Large intestine (tissue), 3 donors: ENCODE data around the gene ZIM2. TPM values are rescaled to one million over a fixed set of nuclear protein-coding genes. Genes with fewer than 3 reads are reported as not detected.

Source experiments
- DNase-seq, 2 donors: peaks; one replicate each; pipeline versions ENCODE4 v3.0.0 to v3.0.0-alpha.2; 2013
- H3K27ac ChIP-seq: one replicate; pipeline ENCODE4 v1.5.1; 2013; ENCODE audit warnings: low read length
- H3K27me3 ChIP-seq: 2 replicates; pipeline ENCODE4 v1.6.1; 2013; ENCODE audit warnings: low read length; ENCODE audit not compliant: control insufficient read depth, insufficient read depth
- H3K36me3 ChIP-seq: 2 replicates; pipeline ENCODE4 v1.6.1; 2013; ENCODE audit warnings: low read length; ENCODE audit not compliant: control insufficient read depth, insufficient read depth
- H3K4me1 ChIP-seq: one replicate; pipeline ENCODE4 v1.6.1; 2013; ENCODE audit warnings: low read length; ENCODE audit not compliant: control insufficient read depth, insufficient read depth
- H3K4me3 ChIP-seq: one replicate; pipeline ENCODE4 v1.5.1; 2013; ENCODE audit warnings: low read length
- H3K9me3 ChIP-seq: one replicate; pipeline ENCODE4 v1.6.1; 2013; ENCODE audit warnings: mild to moderate bottlenecking, low read depth, low read length, moderate library complexity; ENCODE audit not compliant: control insufficient read depth
- WGBS: methylation state at CpG from one replicate; pipeline ENCODE4 v1.1.5; 2013; ENCODE audit warnings: low lambda C conversion rate; ENCODE audit not compliant: insufficient coverage; 5-methylcytosine and 5-hydroxymethylcytosine counted together
- polyA plus RNA-seq: library from polyadenylated mRNA; unstranded; fragments of 120-200 nt; gene quantifications from one replicate; pipeline ENCODE4 v1.2.1, GENCODE V29; 2013

Gene ZIM2
- polyA plus RNA-seq, 1 donor, result 1.3 TPM

GRCh38 chr19:56839652-56840450 lies 675 bp downstream of the ZIM2 start:
- H3K9me3 ChIP-seq, result peaks cover 26% of the 10 kb centered on the region
- H3K36me3 ChIP-seq, result no peaks in the 10 kb centered on the region
- H3K4me3 ChIP-seq, result peak overlapping the region; percentile 62
- WGBS, result no CpG with 5 or more reads among the region's 48 CpGs
- peaks cover 12% of the 10 kb centered on the region for H3K27me3 ChIP-seq
- peak in 1 of 2 donors; percentile 97 for DNase-seq
- H3K27ac ChIP-seq, result peak overlapping the region; percentile 94
- H3K4me1 ChIP-seq, result no peaks in the 10 kb centered on the region

DNA sequence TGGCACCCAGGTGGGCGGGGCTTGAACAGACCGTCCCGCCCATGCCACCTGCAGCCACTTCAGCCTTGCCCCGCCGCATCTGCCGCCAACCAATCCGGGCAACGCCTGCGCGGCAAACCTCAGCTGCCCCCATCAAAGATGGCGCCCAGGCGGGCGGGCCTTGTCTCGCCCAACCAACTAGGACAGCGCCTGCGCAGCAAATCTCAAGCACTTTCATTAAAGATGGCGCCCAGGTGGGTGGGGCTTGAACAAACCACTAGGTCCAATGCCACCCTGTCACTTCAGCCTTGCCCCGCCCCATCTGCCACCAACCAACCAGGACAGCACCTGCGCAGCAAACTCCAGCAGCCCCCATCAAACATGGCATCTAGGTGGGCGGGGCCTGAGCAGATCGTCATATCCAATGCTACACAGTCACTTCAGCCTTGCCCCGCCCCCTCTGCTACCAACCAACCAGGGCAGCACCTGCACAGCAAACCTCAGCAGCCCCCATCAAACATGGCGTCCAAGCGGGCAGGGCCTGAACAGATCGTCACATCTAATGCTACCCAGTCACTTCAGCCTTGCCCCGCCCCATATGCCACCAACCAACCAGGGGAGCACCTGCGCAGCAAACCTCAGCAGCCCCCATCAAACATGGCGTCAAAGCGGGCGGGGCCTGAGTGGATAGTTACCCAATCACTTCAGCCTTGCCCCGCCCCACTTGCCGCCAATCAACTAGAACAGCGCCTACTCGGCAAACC lies 1.4 kb downstream of the ZIM2 start:
- Histone ChIP-seq H3K9me3 (peaks cover 26% of the 10 kb centered on the region), H3K36me3 (no peaks in the 10 kb centered on the region), H3K27me3 (peaks cover 12% of the 10 kb centered on the region), H3K4me3 (peak overlapping the region; percentile 63), H3K27ac (peak overlapping the region; percentile 94), H3K4me1 (no peaks in the 10 kb centered on the region)
- no CpG with 5 or more reads among the region's 34 CpGs for WGBS
- peak; percentile 98 to 99 for DNase-seq

DNA sequence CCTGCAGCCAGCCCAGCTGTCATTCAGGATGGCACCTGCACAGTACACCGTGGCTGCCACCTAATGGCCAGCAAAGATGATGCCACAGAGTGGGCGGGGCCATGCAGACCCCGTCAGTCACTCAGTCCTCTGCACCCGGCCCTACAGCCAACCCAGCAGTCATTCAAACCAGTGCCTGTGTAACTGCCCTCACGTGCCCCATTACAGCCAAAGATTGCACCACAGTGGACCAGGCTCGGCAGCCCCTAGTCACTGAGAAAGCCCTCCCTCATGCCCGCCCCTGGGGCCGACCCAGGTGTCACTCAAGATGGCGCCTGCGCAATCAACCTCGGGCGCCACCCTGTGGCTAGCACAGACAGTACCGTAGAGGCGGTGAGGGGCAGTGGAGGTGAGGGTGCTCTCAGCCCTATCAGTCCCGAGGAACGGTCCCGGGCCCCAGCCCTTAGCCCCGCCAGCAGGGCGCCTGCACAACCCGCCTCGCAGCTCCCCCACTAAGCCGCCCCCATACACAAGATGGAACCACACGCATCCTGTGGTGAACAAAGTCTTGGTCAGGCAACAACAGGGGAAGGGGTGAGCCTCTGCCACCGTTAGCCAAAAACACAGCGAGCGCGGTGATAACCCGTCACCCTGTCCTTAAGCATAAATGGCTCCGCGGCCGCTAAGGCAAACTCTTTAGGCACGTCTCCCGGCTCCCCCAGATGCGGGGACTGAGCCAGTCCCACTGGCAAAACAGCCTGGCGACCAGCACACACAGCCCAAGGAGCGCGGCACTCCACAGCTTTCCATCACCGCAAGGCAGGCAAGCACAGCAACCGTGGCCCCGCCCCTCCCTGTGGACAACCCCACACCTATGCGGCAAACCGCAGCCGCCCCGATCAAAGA lies 2.3 kb downstream of the ZIM2 start:
- H3K4me1 ChIP-seq, result no peaks in the 10 kb centered on the region
- peak overlapping the region; percentile 63 for H3K4me3 ChIP-seq
- no peaks in the 10 kb centered on the region for H3K36me3 ChIP-seq
- H3K27me3 ChIP-seq, result peaks cover 12% of the 10 kb centered on the region
- no CpG with 5 or more reads among the region's 44 CpGs for WGBS
- peak overlapping the region; percentile 94 for H3K27ac ChIP-seq
- peaks cover 26% of the 10 kb centered on the region for H3K9me3 ChIP-seq
- peak; percentile 81 to 91 for DNase-seq

GRCh38 chr19:56837492-56838023 lies 3.0 kb downstream of the ZIM2 start:
- DNase-seq, result peak; percentile 70 to 91
- WGBS, result no CpG with 5 or more reads among the region's 25 CpGs
- Histone ChIP-seq H3K27ac (peak overlapping the region; percentile 94), H3K4me3 (peak overlapping the region; percentile 63), H3K9me3 (peaks cover 26% of the 10 kb centered on the region), H3K27me3 (peaks cover 10% of the 10 kb centered on the region), H3K36me3 (no peaks in the 10 kb centered on the region), H3K4me1 (no peaks in the 10 kb centered on the region)

DNA sequence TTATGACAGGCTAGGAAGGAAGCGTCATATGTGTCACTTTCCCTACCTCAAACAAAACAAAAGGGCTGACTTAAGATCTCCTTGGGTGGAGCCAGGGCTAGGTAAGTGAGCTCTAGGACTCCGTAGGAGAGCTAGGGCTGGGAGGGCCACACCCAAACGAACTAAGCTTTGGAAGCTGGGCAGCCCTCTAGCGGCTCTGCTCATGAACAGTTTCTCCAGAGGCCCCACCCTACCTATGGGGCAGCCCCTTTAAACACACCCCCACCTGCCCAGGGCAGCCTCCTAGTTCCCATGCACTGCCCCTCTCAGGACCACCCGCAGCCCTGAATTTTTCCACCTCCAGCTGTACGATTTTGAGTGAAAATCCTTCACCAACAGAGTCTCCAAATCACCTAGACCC lies 3.5 kb downstream of the ZIM2 start:
- DNase-seq, result peak; percentile 22 to 47
- WGBS, result no CpG with 5 or more reads among the region's 6 CpGs
- H3K27ac ChIP-seq, result peak overlapping the region; percentile 94

DNA sequence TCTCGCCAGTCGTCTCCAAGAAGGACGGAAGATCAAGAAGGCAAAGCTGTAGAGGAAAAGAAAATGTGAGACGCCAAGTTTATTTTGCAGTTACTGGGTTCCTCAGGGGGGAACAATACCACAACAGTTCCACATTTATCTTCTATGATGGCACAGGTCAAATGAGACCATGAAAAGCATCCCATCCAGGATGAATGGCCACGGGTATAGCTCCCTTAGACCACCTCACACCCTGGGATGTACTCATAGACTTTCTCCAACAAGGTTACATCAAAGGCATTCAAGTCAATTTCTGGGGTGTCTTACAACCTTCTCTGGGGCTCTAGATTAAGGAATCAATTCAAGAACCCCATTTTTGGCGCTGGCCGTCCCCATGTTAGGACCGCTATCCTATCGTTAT lies 4.5 kb downstream of the ZIM2 start:
- peaks cover 26% of the 10 kb centered on the region for H3K9me3 ChIP-seq
- DNase-seq, result no peak
- WGBS, result no CpG with 5 or more reads among the region's 9 CpGs
- H3K36me3 ChIP-seq, result no peaks in the 10 kb centered on the region
- no peak overlapping the region for H3K27ac ChIP-seq
- H3K4me1 ChIP-seq, result no peaks in the 10 kb centered on the region
- H3K4me3 ChIP-seq, result no peak overlapping the region
- peaks cover 5% of the 10 kb centered on the region for H3K27me3 ChIP-seq

More for the DNA sequence above, 3.5 kb downstream of the ZIM2 start:
- no peaks in the 10 kb centered on the region for H3K36me3 ChIP-seq
- H3K4me3 ChIP-seq, result peak overlapping the region; percentile 63
- peaks cover 7% of the 10 kb centered on the region for H3K27me3 ChIP-seq
- peaks cover 26% of the 10 kb centered on the region for H3K9me3 ChIP-seq
- no peaks in the 10 kb centered on the region for H3K4me1 ChIP-seq

DNA sequence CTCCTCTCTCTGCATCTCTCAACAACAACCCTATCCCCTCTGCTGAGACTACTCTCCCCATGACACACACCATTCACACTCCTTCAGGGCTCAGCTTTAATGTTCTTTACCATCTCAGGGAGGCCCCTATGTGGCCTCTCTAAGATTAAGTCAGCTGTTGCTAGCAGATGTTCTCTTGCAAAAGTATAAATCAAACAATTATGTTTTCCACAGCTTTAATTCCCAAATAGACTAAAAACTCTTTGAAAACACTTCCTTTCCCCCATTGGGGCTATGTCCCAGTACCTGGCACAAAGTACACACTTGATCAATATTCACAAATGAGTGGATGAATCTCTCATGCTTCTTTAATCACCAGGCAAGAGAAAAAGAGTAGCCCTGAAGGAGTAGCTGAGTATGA lies 5.1 kb downstream of the ZIM2 start:
- Histone ChIP-seq H3K9me3 (peaks cover 26% of the 10 kb centered on the region), H3K4me1 (no peaks in the 10 kb centered on the region), H3K4me3 (no peak overlapping the region), H3K27ac (no peak overlapping the region), H3K27me3 (peaks cover under 1% of the 10 kb centered on the region), H3K36me3 (no peaks in the 10 kb centered on the region)
- DNase-seq, result no peak

DNA sequence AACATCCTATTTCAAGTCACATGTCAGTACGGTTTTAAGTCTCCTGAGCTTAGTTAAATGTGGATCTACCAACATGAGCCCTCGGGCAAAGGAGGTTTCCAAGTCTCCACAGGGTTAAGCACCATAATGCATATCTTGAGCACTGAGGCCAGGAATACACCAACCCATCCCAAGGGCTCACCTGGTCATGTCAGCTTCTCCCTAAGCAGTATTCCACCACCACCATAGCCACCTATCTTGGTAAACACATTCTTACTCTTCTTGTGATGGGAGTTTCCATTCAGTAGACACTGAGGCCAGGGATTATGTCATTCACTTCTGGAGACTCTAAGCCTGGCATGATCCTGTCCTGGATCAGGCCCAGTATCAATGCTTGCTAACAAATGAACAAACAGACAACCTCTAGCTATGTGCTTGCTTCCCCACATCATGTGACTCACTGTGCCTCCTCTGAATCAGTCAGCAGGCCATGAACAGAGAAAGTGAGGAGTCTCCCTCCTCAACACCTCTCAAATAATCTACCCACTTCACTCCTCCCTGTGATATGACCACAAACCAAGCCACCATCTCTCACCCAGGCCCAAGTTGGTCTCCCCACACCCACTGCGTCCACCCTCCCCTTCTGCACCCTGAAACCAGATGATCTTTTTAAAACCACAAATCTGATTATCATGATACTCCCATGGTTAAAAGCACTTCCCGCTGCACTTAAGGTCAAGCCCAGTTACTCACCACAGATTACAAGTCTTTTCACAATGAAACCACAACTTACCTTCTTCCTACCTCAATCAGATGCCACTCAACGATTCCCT lies 5.8 kb downstream of the ZIM2 start:
- H3K9me3 ChIP-seq, result peaks cover 20% of the 10 kb centered on the region
- H3K27me3 ChIP-seq, result no peaks in the 10 kb centered on the region
- H3K36me3 ChIP-seq, result no peaks in the 10 kb centered on the region
- no peak overlapping the region for H3K27ac ChIP-seq
- H3K4me3 ChIP-seq, result no peak overlapping the region
- WGBS, result 86% methylated on average over 1 of the region's 5 CpGs
- H3K4me1 ChIP-seq, result no peaks in the 10 kb centered on the region
- DNase-seq, result no peak

DNA sequence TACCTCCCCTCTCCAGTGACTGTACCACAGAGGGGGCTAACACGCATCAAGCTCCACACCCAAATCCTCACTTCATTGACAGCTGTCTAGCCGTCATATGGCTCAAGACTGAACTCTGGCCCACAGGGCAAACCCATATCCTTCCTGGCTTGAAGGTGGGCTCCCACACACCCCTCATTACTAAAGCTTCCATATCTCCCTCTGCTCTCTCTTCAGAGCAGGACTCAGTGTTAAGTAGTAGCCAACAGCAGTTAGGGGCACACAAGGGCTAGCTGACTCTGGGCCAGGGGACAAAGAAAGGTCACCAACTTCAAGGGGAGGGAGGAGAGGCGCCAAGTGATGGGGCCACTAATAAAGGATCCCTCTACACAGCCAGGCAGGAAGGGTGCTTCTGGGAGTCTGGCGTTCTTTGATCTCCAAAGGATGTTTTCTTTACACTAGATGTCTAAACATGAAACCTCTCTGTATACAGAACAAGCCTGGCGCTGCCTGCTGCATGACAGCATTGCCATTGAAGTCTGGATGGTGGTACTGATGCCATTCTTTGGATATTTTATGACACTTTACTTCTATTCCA lies 8.1 kb downstream of the ZIM2 start:
- H3K4me1 ChIP-seq, result no peaks in the 10 kb centered on the region
- H3K27me3 ChIP-seq, result no peaks in the 10 kb centered on the region
- H3K9me3 ChIP-seq, result peaks cover 2% of the 10 kb centered on the region
- DNase-seq, result no peak
- H3K36me3 ChIP-seq, result no peaks in the 10 kb centered on the region
- no peak overlapping the region for H3K4me3 ChIP-seq
- H3K27ac ChIP-seq, result no peak overlapping the region
- no CpG with 5 or more reads among the region's 5 CpGs for WGBS
